Sigmoid colon (tissue), 4 donors: ENCODE results near the gene PRKG1.

Experiments used
- EP300 ChIP-seq, 4 donors: sonication (generic); formaldehyde crosslinking; IDR thresholded peaks; one replicate each; pipeline ENCODE4 v1.6.1; 2017; ENCODE audit warnings: antibody characterized with exemption in 4 of 4
- POLR2A ChIP-seq, 2 donors: fragments of 450-650 bp; IDR thresholded peaks; one replicate each; pipeline ENCODE4 v1.6.1; 2016; ENCODE audit warnings: antibody characterized with exemption in 2 of 2, mild to moderate bottlenecking in 2 of 2, moderate library complexity in 2 of 2
- POLR2AphosphoS5 ChIP-seq, 4 donors: sonication (generic); formaldehyde crosslinking; IDR thresholded peaks; one replicate each; pipeline ENCODE4 v1.6.1; 2017; ENCODE audit warnings: antibody characterized with exemption in 4 of 4
- TF ChIP-seq, protein P1 (sequence below), 4 experiments: fragments of 450-650 bp in 3 of 4; fragments of 200-600 bp in 1 of 4; IDR thresholded peaks; one replicate each; pipeline ENCODE4 v1.5.1; 2016 to 2019; ENCODE audit warnings: antibody characterized with exemption in 4 of 4, mild to moderate bottlenecking in 3 of 4, moderate library complexity in 2 of 4

DNA sequence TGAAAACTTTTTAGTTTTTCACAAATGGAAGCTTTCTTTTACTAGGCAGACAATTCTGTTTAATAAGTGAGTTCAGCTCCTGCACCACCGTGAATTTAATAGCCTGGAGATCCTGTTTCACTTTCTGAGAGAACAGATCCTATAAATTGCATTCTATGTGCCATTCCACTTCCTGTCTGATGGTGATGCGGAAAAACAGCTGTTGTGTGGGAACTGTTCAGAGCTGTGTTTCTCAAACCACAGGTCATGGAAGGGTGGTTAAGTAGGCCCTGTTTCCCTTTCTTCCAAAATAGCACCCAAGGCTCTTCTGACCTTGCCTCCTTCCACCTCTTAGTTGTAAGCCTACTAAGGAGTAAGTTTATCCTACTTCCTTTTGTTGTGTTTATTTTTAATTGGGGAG lies 1142.6 kb downstream of the PRKG1 start:
- TF ChIP-seq, protein P1, sequence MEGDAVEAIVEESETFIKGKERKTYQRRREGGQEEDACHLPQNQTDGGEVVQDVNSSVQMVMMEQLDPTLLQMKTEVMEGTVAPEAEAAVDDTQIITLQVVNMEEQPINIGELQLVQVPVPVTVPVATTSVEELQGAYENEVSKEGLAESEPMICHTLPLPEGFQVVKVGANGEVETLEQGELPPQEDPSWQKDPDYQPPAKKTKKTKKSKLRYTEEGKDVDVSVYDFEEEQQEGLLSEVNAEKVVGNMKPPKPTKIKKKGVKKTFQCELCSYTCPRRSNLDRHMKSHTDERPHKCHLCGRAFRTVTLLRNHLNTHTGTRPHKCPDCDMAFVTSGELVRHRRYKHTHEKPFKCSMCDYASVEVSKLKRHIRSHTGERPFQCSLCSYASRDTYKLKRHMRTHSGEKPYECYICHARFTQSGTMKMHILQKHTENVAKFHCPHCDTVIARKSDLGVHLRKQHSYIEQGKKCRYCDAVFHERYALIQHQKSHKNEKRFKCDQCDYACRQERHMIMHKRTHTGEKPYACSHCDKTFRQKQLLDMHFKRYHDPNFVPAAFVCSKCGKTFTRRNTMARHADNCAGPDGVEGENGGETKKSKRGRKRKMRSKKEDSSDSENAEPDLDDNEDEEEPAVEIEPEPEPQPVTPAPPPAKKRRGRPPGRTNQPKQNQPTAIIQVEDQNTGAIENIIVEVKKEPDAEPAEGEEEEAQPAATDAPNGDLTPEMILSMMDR (IDR thresholded peaks at IDR 0.05): no peak
- TF ChIP-seq EP300 (IDR thresholded peaks at IDR 0.05) (no peak), POLR2A (IDR thresholded peaks at IDR 0.05) (no peak), POLR2AphosphoS5 (IDR thresholded peaks at IDR 0.05) (no peak)
